Neuronal stem cell (in vitro differentiated cells): ENCODE data around the gene F12.

ENCODE experiments used
- DNase-seq: peaks from one replicate; pipeline ENCODE4 v3.0.0-alpha.2; 2013; ENCODE audit warnings: low spot score
- H2AFZ ChIP-seq: one replicate; pipeline ENCODE4 v1.6.1; 2013; ENCODE audit warnings: mild to moderate bottlenecking, low read length, inconsistent platforms
- H2AK5ac ChIP-seq: 2 replicates; pipeline ENCODE4 v1.6.1; 2013; ENCODE audit warnings: low read depth, mild to moderate bottlenecking, inconsistent platforms, low read length, moderate library complexity, mixed read lengths
- H2BK120ac ChIP-seq: 2 replicates; pipeline ENCODE4 v1.6.1; 2013; ENCODE audit warnings: low read depth, mild to moderate bottlenecking, inconsistent platforms, low read length, moderate library complexity, mixed read lengths
- H2BK12ac ChIP-seq: one replicate; pipeline ENCODE4 v1.6.1; 2013; ENCODE audit warnings: low read length, inconsistent platforms
- H2BK15ac ChIP-seq: 2 replicates; pipeline ENCODE4 v1.6.1; 2013; ENCODE audit warnings: mild to moderate bottlenecking, low read length, inconsistent platforms, mixed read lengths
- H2BK5ac ChIP-seq: one replicate; pipeline ENCODE4 v1.6.1; 2013; ENCODE audit warnings: inconsistent platforms, mild to moderate bottlenecking, low read length, moderate library complexity
- H3K14ac ChIP-seq: one replicate; pipeline ENCODE4 v1.6.1; 2013; ENCODE audit warnings: low read length, inconsistent platforms
- H3K18ac ChIP-seq: 2 replicates; pipeline ENCODE4 v1.6.1; 2013; ENCODE audit warnings: low read length, inconsistent platforms
- H3K23ac ChIP-seq: 2 replicates; pipeline ENCODE4 v1.6.1; 2013; ENCODE audit warnings: low read depth, mild to moderate bottlenecking, mixed read lengths, low read length, inconsistent platforms; ENCODE audit not compliant: poor library complexity
- H3K27ac ChIP-seq: replicated peaks from 3 replicates; pipeline ENCODE4 v1.5.1; 2013; ENCODE audit warnings: low read length, inconsistent platforms
- H3K27me3 ChIP-seq, 3 experiments: 2 replicates each; pipeline ENCODE4 v1.6.1; 2013; ENCODE audit warnings: low read length in 3 of 3, mild to moderate bottlenecking in 2 of 3, inconsistent platforms in 1 of 3, low read depth in 1 of 3, mixed read lengths in 1 of 3, moderate library complexity in 1 of 3; ENCODE audit not compliant: control insufficient read depth in 3 of 3, insufficient read depth in 3 of 3
- H3K36me3 ChIP-seq, 2 donors: replicated peaks in 1 of 2; 2 replicates each; pipeline ENCODE4 v1.6.1; 2013; ENCODE audit warnings: low read length in 2 of 2; ENCODE audit not compliant: control insufficient read depth in 2 of 2, insufficient read depth in 2 of 2
- H3K4ac ChIP-seq: 2 replicates; pipeline ENCODE4 v1.6.1; 2013; ENCODE audit warnings: inconsistent platforms, mild to moderate bottlenecking, low read length, moderate library complexity
- H3K4me1 ChIP-seq, 2 donors: 1 replicate in 1 of 2; 2 replicates in 1 of 2; pipeline ENCODE4 v1.6.1; 2013; ENCODE audit warnings: low read length in 2 of 2, low read depth in 1 of 2; ENCODE audit not compliant: control insufficient read depth in 2 of 2, insufficient read depth in 1 of 2
- H3K4me2 ChIP-seq: one replicate; pipeline ENCODE4 v1.6.1; 2013; ENCODE audit warnings: mild to moderate bottlenecking, low read length, inconsistent platforms; ENCODE audit not compliant: insufficient read depth, poor library complexity, severe bottlenecking
- H3K4me3 ChIP-seq, 2 donors: 2 replicates each; pipeline ENCODE4 v1.5.1; 2013; ENCODE audit warnings: low read length in 2 of 2, mild to moderate bottlenecking in 2 of 2, inconsistent platforms in 1 of 2, moderate library complexity in 1 of 2
- H3K79me1 ChIP-seq: one replicate; pipeline ENCODE4 v1.6.1; 2013; ENCODE audit warnings: low read depth, mild to moderate bottlenecking, inconsistent platforms, low read length, moderate library complexity
- H3K9ac ChIP-seq: one replicate; pipeline ENCODE4 v1.6.1; 2013; ENCODE audit warnings: mild to moderate bottlenecking, low read depth, low read length, inconsistent platforms; ENCODE audit not compliant: poor library complexity
- H3K9me3 ChIP-seq, 2 donors: replicated peaks in 1 of 2; 2 replicates each; pipeline versions ENCODE3 to v1.6.1; 2013; ENCODE audit warnings: low read length in 2 of 2, mild to moderate bottlenecking in 2 of 2, inconsistent platforms in 1 of 2, low read depth in 1 of 2, mixed read lengths in 1 of 2, moderate library complexity in 1 of 2; ENCODE audit not compliant: control insufficient read depth in 2 of 2, insufficient read depth in 1 of 2
- H4K8ac ChIP-seq: one replicate; pipeline ENCODE4 v1.6.1; 2013; ENCODE audit warnings: low read depth, mild to moderate bottlenecking, inconsistent platforms, low read length, moderate library complexity
- H4K91ac ChIP-seq: one replicate; pipeline ENCODE4 v1.6.1; 2013; ENCODE audit warnings: low read length, low read depth, mild to moderate bottlenecking, inconsistent platforms; ENCODE audit not compliant: poor library complexity
- WGBS, 2 donors: extraction: QIAGEN DNeasy Blood & Tissue Kit; methylation state at CpG; one replicate each; pipeline ENCODE4 v1.1.7; 2013; ENCODE audit warnings: missing lambda C conversion rate in 2 of 2, mixed read lengths in 1 of 2; ENCODE audit not compliant: insufficient read length in 2 of 2, insufficient replicate concordance in 1 of 2; ENCODE audit errors: extremely low coverage in 2 of 2; 5-methylcytosine and 5-hydroxymethylcytosine counted together

Gene F12

DNA sequence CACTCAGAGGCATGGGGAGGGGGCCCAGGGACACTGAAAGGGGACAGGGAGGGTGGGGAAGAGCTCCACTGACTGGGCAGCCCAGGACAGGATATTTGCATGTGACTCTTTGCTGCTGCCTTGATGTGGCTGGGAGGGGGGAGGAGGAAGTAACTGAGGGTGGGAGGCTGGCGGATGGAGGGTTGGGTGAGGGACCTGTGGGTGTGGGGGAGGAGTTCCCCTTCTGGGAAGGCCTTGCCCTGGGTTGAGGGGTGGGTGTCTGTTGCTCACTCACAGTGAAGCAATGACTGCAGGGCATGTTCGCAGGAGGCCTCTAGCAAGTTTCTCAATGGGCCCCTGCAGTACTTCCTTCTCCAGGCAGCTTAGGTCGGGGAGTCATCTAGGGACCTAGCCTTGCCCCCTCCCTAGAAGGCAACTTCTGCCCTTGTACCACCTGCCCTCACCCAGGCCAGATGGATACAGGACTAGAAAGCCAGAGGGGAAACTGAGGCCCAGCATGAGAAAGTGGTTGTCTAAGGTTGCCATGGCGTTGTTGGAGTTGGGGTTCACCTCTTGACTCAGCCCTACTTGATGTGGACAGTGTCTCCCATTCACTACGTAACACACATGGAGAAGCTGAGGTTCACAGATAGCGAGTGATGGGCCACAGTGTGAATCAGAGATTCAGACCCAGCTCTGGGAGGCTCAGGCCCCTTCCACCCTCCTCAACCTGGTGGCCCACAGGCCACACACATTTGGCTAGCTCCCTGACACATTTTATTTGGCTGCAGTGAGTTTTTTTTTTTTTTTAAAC, 20.1 kb upstream of the F12 start:
- Histone ChIP-seq H3K14ac (no peak overlapping the region), H3K9me3 (no peaks in the 10 kb centered on the region), H3K27ac (no peak overlapping the region), H2BK15ac (no peak overlapping the region), H2BK12ac (no peak overlapping the region), H4K8ac (no peak overlapping the region), H3K4ac (no peak overlapping the region), H3K79me1 (peaks cover 4% of the 10 kb centered on the region), H3K4me2 (no peak overlapping the region), H3K36me3 (peaks cover 26 to 48% of the 10 kb centered on the region in 2 donors), H3K27me3 (no peaks in the 10 kb centered on the region), H3K18ac (no peak overlapping the region), H3K4me1 (peaks cover 15 to 16% of the 10 kb centered on the region in 2 donors), H3K4me3 (no peak overlapping the region), H2AFZ (no peak overlapping the region), H2BK5ac (no peak overlapping the region), H2BK120ac (no peak overlapping the region), H3K9ac (no peak overlapping the region), H3K23ac (no peak overlapping the region), H4K91ac (no peak overlapping the region), H2AK5ac (no peak overlapping the region)
- DNase-seq: no peak
- no CpG with 5 or more reads among the region's 6 CpGs for WGBS, 2 donors

DNA sequence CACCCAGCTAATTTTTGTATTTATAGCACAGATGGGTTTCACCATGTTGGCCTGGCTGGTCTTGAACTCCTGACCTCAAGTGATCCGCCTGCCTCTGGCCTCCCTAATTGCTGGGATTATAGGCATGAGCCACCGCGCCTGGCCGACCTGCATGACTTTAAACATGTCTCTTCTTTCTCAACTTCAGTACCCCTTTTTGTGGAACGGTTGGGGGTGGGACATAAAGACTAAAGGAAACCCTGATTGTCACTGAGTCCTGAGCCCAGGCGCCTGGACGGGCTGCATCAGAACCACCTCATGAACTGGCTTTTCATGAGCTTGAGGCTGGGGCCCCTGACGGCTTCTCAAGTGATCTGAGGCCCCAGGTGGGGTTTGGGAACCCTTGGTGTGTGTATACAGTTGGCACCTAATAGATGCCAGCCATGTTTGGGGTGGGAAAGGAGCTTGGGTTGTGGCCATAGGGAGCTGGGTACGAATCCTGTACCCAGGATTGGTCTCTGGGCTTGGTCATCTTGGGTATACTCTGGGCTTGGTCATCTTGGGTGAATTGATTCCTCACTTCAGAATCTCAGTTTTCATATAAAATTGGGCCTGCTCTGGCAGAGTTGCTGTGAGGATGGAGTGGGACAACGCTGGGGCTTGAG, 19.3 kb upstream of the F12 start:
- Histone ChIP-seq H2BK12ac (no peak overlapping the region), H2AK5ac (no peak overlapping the region), H2BK5ac (no peak overlapping the region), H3K9ac (no peak overlapping the region), H2BK120ac (no peak overlapping the region), H3K79me1 (peaks cover 4% of the 10 kb centered on the region), H3K4ac (no peak overlapping the region), H3K4me3 (no peak overlapping the region), H3K4me1 (peaks cover 15 to 16% of the 10 kb centered on the region in 2 donors), H3K4me2 (no peak overlapping the region), H2BK15ac (no peak overlapping the region), H2AFZ (no peak overlapping the region), H3K14ac (no peak overlapping the region), H3K27ac (no peak overlapping the region), H4K91ac (no peak overlapping the region), H3K23ac (no peak overlapping the region), H3K36me3 (peaks cover 19 to 41% of the 10 kb centered on the region in 2 donors), H3K18ac (no peak overlapping the region), H3K9me3 (no peaks in the 10 kb centered on the region), H4K8ac (no peak overlapping the region), H3K27me3 (peaks cover 0 to 4% (median 0%) of the 10 kb centered on the region in 3 experiments)
- no peak for DNase-seq
- WGBS, 2 donors: no CpG with 5 or more reads among the region's 10 CpGs

DNA sequence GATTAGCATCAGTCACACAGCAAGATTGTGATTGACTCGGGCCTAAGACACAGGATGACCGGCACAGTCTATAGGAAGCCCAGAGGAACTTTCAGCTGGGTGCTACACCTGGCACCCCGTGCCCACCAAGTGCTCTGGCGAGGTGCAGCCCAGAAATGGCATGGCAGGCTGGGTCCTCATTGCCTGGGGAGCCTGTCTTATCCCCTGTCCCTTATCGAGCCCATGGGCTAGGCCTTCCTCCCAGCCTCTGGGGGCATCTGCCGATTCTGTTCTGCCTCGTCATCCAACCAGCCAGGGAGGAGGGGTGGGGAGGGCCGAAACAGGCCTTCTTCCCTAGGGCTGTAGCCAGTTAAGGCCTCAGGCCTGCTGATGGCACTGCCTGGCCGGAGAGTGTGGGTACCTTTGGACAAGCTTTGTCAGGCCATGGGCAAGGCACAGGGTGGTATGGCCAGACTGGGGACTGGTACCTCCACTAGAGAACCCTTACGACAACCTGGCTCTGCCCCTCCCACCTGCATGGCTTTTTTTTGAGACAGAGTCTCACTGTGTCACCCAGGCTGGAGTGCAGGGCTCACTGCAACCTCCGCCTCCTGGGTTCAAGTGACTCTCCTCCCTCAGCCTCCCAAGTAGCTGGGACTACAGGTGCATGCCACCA, 18.7 kb upstream of the F12 start:
- H3K4me3 ChIP-seq: peak overlapping the region in 1 of 2 donors; percentile 87
- DNase-seq: no peak
- no peak overlapping the region for H3K27ac ChIP-seq
- no peak overlapping the region for H3K4me2 ChIP-seq
- peaks cover 0 to 5% (median 0%) of the 10 kb centered on the region in 3 experiments for H3K27me3 ChIP-seq
- H3K23ac ChIP-seq: peak overlapping the region; percentile 26
- peaks cover 16 to 35% of the 10 kb centered on the region in 2 donors for H3K36me3 ChIP-seq
- H2BK5ac ChIP-seq: no peak overlapping the region
- WGBS, 2 donors: no CpG with 5 or more reads among the region's 11 CpGs
- H2BK15ac ChIP-seq: no peak overlapping the region
- no peak overlapping the region for H4K8ac ChIP-seq
- H3K9ac ChIP-seq: no peak overlapping the region
- H2AFZ ChIP-seq: no peak overlapping the region
- H4K91ac ChIP-seq: no peak overlapping the region
- H3K4me1 ChIP-seq: peaks cover 15 to 16% of the 10 kb centered on the region in 2 donors
- H2AK5ac ChIP-seq: no peak overlapping the region
- peaks cover 4% of the 10 kb centered on the region for H3K79me1 ChIP-seq
- H2BK120ac ChIP-seq: no peak overlapping the region
- H3K9me3 ChIP-seq: no peaks in the 10 kb centered on the region
- no peak overlapping the region for H3K14ac ChIP-seq
- H3K4ac ChIP-seq: no peak overlapping the region
- no peak overlapping the region for H2BK12ac ChIP-seq
- H3K18ac ChIP-seq: no peak overlapping the region
